Middle frontal gyrus (tissue), 1 donor: ENCODE results near the gene C8G.
A peak's percentile ranks its signal among the peaks of the same experiment; 100 is the strongest.

Experiments used
- DNase-seq: peaks from one replicate; pipeline ENCODE4 v3.0.0-alpha.2; 2015; ENCODE audit warnings: low spot score; ENCODE audit errors: extremely low spot score

C8G gene

GRCh38 chr9:136968333-136969127, 23.5 kb downstream of the C8G start:
- DNase-seq = no peak

DNA sequence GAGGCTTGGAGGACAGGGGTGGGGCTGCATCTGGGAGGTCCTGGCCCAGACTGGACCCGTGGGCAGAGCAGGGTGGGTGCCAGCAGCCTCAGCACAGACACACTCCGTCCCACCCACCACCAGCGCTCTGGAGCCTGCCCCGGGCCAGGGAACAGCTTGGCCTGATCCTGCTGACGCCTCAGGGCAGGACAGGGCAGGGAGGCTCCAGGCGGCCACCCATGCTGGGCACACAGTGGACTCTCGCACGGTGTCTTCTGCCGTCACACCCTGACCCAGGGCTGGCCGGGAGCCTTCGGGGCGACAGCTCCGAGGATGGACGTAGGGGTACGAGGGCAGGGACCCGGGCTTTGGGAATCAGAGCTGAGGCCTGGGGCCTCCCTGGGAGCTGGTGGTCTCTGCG, 24.1 kb downstream of the C8G start:
- no peak for DNase-seq

DNA sequence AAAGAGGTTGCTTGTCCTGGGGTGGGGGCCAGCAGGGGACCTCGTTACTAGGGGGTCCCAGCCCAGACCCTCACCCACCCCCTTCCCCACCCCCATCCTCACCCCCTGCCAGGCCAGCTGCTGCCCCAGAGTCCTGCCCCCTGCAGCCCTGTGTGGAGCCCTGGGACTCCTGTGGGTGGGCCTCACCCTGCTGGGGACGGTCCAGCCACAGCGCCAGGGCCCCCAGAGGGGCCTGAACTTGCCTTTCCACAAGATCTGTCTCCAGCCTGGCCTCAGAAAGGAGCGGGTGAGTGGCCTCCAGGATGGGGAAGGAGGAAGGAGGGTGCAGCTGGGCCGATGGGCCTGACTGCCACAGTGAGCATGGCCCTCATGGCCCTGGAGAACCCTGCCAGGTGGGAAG, 24.7 kb downstream of the C8G start:
- no peak for DNase-seq

DNA sequence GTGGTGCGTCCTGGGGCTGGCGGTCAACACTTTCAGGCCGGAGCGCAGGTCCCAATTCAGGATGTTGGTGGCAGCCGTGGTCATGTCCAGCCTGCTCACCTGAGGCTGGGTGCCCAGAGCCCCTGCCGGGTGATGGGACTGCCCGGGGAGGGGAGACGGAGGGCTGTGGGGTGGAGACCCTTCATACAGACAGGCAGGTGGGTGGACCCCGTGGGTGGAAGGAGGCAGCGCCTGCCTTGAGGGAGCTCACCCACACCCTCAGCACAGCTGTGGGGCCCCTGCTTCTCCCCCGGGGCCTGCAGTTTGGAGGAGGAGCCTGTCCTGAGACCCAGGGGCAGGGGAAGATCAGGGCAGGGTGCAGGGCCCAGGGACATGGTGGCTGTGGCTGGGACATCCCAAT, 25.3 kb downstream of the C8G start:
- DNase-seq = no peak

DNA sequence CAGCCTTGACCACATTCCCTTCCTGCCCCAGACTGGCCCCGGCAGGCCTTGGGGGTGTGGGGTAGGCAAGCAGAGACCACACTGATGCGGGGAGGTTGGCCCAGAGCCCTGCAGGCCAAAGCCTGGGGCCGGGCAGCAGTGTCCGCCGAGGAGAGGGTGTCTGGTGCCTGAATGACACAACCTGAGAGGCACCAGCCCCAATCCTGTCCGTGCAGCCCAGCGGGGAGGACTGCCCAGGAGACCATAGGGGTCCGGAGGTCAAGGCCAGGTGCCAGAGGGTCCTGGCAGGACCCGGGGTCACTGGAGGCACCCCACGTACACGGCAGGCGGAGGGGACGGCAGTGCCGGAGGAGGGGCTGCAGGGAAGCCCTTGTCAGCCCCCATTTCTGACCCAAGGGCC, 26.7 kb downstream of the C8G start:
- DNase-seq = no peak

DNA sequence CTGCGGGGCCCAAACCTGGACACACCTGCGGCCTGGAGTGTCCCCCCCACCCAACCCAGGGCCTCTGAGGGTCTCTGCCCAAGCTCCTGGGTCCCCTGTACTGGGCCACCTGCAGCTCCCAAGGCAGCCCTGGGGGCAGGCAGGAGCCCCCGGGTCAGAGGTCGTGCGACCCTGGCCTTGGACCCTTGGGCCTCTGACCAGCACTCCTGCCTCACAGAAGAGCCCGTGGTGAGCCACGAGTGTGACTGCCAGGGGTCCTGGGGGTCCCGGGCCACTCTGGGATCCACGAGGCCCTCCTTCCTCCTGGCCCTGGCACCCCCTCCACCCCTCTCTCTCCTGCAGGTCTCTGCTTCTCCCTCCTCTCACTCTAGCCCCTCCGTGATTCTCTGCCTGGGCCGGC, 27.3 kb downstream of the C8G start:
- no peak for DNase-seq

DNA sequence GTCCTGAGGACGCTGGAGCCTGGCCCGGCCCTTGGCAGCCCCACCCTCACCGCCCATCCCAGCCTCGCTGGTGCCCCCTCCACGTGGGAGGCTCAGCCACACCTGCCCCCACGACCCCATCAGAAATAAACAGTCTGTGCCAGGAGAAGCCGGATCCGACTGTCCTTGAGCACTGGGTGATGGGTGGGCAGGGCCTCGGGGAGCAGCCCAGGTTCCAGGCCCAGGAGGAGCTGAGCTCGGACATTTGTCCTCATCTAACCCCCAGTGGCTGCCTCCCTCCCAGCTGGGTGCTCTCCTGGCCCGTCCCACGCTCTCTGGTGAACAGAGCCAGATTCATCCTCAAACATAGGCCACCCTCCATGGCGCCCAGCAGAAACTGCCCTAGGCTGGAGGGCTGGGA, 27.7 kb downstream of the C8G start:
- DNase-seq = no peak

GRCh38 chr9:136973618-136974617, 28.9 kb downstream of the C8G start:
- no peak for DNase-seq

- no peak for DNase-seq
Measured at GRCh38 chr9:136974817-136975535, 29.9 kb downstream of the C8G start.

GRCh38 chr9:136975644-136976043, 30.6 kb downstream of the C8G start:
- DNase-seq = peak; percentile 55

DNA sequence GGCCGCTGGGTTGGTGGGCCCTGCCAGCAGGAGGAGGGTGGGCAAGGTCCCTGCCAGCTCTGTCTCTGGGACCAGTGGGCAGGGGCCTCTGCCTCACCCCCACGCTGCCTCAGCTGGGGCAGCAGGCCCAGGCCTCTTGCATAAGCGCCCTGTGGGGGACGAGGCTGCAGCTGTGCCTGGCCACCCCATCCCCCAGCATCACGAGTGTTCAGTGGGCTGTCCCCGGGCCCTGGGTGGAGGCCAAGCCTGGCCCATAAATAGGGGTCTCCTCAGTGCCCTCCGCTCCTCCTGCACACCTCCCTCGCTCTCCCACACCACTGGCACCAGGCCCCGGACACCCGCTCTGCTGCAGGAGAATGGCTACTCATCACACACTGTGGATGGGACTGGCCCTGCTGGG, 32.2 kb downstream of the C8G start, which contains the start of gene PTGDS:
Gene PTGDS (plus strand): TSS at position 282 of the 400 bp plus-strand sequence. CDS start 75 bp downstream, at position 357.
- peak; percentile 86 for DNase-seq

GRCh38 chr9:136977649-136978072, 32.6 kb downstream of the C8G start:
- DNase-seq = no peak

DNA sequence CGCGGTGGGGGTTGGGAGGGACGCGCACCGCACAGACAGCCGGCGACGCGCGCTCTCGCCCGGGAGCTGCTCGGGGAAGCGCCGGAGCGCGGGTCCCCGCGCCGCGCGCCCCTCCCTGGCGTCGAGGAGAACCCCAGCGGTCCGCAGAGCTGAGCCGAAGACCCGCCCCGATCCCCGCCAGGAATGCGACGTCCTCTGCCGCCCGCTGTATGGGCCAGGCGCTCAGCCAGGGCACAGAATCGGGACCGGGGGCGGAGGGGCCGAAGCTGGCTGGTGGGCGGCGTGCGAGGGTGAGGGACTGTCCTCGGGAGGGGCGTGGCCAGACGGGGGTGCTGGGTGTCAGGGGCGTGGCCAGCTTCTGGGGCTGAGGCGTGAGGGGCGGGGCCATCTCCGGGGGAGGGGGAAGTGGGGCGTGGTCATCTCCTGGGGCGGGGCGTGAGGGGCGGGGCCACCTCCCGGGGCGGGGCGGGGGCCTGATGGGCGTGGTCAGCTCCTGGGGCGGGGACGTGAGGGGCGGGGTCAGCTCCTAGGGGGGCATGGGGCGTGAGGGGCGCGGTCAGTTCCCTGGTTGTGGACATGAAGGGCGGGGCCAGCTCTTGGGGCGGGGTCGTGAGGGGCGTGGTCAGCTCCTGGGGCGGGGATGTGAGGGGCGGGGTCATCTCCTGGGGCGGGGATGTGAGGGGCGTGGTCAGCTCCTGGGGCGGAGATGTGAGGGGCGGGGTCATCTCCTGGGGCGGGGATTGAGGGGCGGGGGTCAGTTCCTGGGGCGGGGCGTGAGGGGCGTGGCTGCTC, 33.2 kb downstream of the C8G start:
- peak; percentile 77 for DNase-seq

GRCh38 chr9:136978865-136979544, 34.0 kb downstream of the C8G start:
- DNase-seq = no peak

DNA sequence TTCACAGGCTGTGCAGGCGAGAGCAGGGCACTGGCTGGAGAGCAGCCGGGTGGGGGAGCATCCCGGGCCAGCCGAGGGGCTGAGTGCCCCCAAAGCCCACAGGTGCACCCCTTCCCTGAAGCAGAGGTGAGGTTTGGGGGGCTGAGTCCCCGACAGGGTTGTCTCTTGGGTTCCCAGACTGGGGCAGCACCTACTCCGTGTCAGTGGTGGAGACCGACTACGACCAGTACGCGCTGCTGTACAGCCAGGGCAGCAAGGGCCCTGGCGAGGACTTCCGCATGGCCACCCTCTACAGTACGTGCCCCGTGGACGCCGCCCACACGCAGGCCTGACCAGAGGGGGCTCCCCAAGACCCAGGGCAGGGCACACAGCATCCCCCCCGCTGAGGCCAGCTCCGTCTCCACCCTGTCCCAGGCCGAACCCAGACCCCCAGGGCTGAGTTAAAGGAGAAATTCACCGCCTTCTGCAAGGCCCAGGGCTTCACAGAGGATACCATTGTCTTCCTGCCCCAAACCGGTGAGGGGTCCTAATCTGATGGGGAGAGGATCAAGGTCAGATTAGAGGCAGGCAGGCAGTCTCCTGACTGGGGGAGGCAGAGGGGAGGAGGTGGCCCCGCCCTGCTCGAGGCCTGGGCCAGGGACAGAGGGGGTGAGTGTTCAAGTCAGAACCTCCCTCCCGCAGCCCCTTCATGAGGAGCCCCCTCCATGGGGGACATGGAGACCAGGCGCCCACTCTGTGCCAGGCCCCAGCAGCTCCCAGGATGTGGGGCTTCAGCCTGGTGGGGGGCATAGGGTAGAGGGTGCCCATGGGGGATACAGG, 34.9 kb downstream of the C8G start:
- DNase-seq = no peak

GRCh38 chr9:136980669-136981478, 35.8 kb downstream of the C8G start:
- no peak for DNase-seq

DNA sequence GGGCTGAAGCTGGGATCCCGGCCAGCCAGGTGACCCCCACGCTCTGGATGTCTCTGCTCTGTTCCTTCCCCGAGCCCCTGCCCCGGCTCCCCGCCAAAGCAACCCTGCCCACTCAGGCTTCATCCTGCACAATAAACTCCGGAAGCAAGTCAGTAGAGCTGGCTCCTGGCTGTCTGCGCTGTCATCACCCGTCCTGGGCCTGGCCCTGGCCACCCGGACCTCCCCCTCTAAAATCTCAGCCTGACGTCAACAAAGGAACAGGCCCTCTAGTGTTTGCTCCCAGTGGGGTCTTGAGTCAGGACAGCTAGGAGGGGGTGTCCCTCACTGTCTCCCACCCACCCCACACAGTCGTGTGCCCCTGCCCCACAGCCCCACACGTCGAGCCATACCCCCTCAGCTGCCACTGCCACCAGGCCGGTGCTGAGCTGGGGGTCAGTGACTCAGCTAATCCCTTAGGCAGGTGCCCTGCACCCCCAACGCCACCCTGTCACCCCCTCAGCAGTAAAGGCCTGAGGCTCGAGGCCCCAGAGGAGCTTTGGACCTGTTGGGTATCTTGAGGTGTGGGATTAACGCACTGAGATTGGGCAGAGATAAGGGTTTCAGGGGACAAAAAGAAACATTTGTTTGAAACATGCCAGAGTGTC, 36.7 kb downstream of the C8G start:
- no peak for DNase-seq
